HEK293 (cell line): ENCODE data around the gene BMPR2.

Source experiments
- CTCF ChIP-seq: fragments of 450-650 bp; formaldehyde crosslinking; IDR thresholded peaks from 2 replicates; pipeline ENCODE4 v1.5.1; 2016; ENCODE audit warnings: missing biosample characterization, missing genetic modification characterization
- KLF10 ChIP-seq: fragments of 450-650 bp; IDR thresholded peaks from 2 replicates; pipeline ENCODE4 v1.5.1; 2018; ENCODE audit warnings: missing biosample characterization, mild to moderate bottlenecking, missing genetic modification characterization
- PRDM6 ChIP-seq: fragments of 450-650 bp; formaldehyde crosslinking; IDR thresholded peaks from 2 replicates; pipeline ENCODE4 v1.5.1; 2017; ENCODE audit warnings: missing biosample characterization, missing genetic modification characterization
- TCF7L2 ChIP-seq: IDR thresholded peaks from 2 replicates; pipeline ENCODE4 v1.6.1; 2011; ENCODE audit warnings: low read depth, mild to moderate bottlenecking, inconsistent platforms, low read length, moderate library complexity, borderline replicate concordance
- YY1 ChIP-seq: fragments of 450-650 bp; formaldehyde crosslinking; IDR thresholded peaks from 2 replicates; pipeline ENCODE4 v1.5.1; 2018; ENCODE audit warnings: missing biosample characterization, missing genetic modification characterization
- ZBTB17 ChIP-seq: fragments of 450-650 bp; formaldehyde crosslinking; IDR thresholded peaks from 2 replicates; pipeline ENCODE4 v1.5.1; 2016; ENCODE audit warnings: missing biosample characterization, missing genetic modification characterization
- ZNF174 ChIP-seq: fragments of 450-650 bp; formaldehyde crosslinking; IDR thresholded peaks from 2 replicates; pipeline ENCODE4 v1.5.0; 2017; ENCODE audit warnings: missing biosample characterization, mild to moderate bottlenecking, missing genetic modification characterization
- ZNF2 ChIP-seq: fragments of 450-650 bp; formaldehyde crosslinking; IDR thresholded peaks from 2 replicates; pipeline ENCODE4 v1.5.1; 2016; ENCODE audit warnings: missing biosample characterization, missing genetic modification characterization
- ZNF549 ChIP-seq: fragments of 450-650 bp; IDR thresholded peaks from 2 replicates; pipeline ENCODE4 v1.5.1; 2018; ENCODE audit warnings: missing biosample characterization, missing genetic modification characterization, mild to moderate bottlenecking, inconsistent platforms, moderate library complexity
- ZNF785 ChIP-seq: fragments of 450-650 bp; formaldehyde crosslinking; IDR thresholded peaks from 2 replicates; pipeline ENCODE4 v1.5.1; 2016; ENCODE audit warnings: missing biosample characterization, missing genetic modification characterization
- TF ChIP-seq, protein P1 (sequence below): fragments of 450-650 bp; formaldehyde crosslinking; optimal IDR thresholded peaks from 2 replicates; pipeline ENCODE3; 2016; ENCODE audit warnings: missing biosample characterization, mild to moderate bottlenecking, missing genetic modification characterization

DNA sequence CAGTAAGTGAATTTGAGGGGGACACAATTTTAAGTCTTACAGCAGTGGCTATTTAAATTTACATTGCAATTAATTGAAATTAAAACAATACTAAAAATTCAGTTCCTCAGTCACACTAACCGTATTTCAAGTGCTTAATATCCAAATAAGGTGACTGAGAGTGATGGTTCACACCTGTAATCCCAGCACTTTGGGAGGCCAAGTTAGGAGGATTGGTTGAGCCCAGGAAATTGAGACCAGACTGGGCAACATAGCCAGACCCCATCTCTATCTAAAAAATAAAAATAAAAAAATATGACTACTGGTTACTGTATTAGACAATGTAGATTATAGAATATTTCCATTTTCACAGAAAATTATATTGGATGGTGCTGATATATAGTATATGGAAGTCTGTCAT lies 79.0 kb downstream of the BMPR2 start:
- TF ChIP-seq CTCF (tag by site-specific recombination) (no peak), ZNF2 (tag by site-specific recombination) (no peak), YY1 (tag by site-specific recombination) (no peak), ZNF785 (no peak), ZNF549 (tag by site-specific recombination) (no peak), ZBTB17 (no peak), PRDM6 (tag by site-specific recombination) (no peak), KLF10 (tag by site-specific recombination) (no peak), ZNF174 (tag by site-specific recombination) (no peak), TCF7L2 (no peak)
- TF ChIP-seq, protein P1, sequence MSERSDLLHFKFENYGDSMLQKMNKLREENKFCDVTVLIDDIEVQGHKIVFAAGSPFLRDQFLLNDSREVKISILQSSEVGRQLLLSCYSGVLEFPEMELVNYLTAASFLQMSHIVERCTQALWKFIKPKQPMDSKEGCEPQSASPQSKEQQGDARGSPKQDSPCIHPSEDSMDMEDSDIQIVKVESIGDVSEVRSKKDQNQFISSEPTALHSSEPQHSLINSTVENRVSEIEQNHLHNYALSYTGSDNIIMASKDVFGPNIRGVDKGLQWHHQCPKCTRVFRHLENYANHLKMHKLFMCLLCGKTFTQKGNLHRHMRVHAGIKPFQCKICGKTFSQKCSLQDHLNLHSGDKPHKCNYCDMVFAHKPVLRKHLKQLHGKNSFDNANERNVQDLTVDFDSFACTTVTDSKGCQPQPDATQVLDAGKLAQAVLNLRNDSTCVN (tag by site-specific recombination), result no peak
